ENCODE data around the gene REST. TPM values are rescaled to one million over a fixed set of nuclear protein-coding genes. Genes with fewer than 3 reads are reported as not detected.

The REST gene
- total and polyA plus RNA-seq, 9 of the 15 experiments (the other 6 are each of a cell fraction or from before 2014, with no cell fraction given) = 2.9 to 24.0 (median 19.2) TPM

GRCh38 chr4:56908206-56909085 lies 746 bp downstream of the REST start (continued):
- TF ChIP-seq, protein P1, sequence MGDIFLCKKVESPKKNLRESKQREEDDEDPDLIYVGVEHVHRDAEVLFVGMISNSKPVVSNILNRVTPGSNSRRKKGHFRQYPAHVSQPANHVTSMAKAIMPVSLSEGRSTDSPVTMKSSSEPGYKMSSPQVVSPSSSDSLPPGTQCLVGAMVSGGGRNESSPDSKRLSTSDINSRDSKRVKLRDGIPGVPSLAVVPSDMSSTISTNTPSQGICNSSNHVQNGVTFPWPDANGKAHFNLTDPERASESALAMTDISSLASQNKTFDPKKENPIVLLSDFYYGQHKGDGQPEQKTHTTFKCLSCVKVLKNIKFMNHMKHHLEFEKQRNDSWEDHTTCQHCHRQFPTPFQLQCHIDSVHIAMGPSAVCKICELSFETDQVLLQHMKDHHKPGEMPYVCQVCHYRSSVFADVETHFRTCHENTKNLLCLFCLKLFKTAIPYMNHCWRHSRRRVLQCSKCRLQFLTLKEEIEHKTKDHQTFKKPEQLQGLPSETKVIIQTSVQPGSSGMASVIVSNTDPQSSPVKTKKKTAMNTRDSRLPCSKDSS (IDR thresholded peaks at IDR 0.05; ENCODE audit: low read depth, partially characterized antibody) = no peak
- TF ChIP-seq YBX1 (IDR thresholded peaks at IDR 0.05) (no peak), TEAD1 (CRISPR knock-in tag; IDR thresholded peaks at IDR 0.05) (0 out of 4 replicates have a peak, but pooled peaks of 1 of the 2 experiments have one; percentile 10), ZNF449 (CRISPR knock-in tag; IDR thresholded peaks at IDR 0.05) (no peak), NONO (IDR thresholded peaks at IDR 0.05; ENCODE audit: low read depth in 2 of 2, low read length in 1 of 2) (peak; percentile 34 to 82; a peak in 2 of 4 replicates), ZNF444 (CRISPR knock-in tag; IDR thresholded peaks at IDR 0.05) (no peak), OTX1 (CRISPR knock-in tag; IDR thresholded peaks at IDR 0.05) (no peak), CCNT2 (IDR thresholded peaks at IDR 0.05; ENCODE audit: borderline replicate concordance, extremely low read depth, insufficient read length, low read depth, low read length) (peak; percentile 56), BRCA1 (IDR thresholded peaks at IDR 0.05) (no peak), BRCA1 (CRISPR knock-in tag; IDR thresholded peaks at IDR 0.05) (no peak), NR0B1 (IDR thresholded peaks at IDR 0.05; ENCODE audit: partially characterized antibody) (no peak), MEIS2 (IDR thresholded peaks at IDR 0.05; ENCODE audit: partially characterized antibody) (no peak), BHLHE40 (IDR thresholded peaks at IDR 0.05; ENCODE audit: low read length) (0 out of 2 replicates have a peak, but pooled peaks have one; percentile 9), ZBTB8A (IDR thresholded peaks at IDR 0.05; ENCODE audit: partially characterized antibody) (no peak), ZNF551 (CRISPR knock-in tag; IDR thresholded peaks at IDR 0.05) (no peak)
- TF ChIP-seq, protein P2, sequence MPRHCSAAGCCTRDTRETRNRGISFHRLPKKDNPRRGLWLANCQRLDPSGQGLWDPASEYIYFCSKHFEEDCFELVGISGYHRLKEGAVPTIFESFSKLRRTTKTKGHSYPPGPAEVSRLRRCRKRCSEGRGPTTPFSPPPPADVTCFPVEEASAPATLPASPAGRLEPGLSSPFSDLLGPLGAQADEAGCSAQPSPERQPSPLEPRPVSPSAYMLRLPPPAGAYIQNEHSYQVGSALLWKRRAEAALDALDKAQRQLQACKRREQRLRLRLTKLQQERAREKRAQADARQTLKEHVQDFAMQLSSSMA (CRISPR knock-in tag; IDR thresholded peaks at IDR 0.05) = no peak
- TF ChIP-seq, protein P3, sequence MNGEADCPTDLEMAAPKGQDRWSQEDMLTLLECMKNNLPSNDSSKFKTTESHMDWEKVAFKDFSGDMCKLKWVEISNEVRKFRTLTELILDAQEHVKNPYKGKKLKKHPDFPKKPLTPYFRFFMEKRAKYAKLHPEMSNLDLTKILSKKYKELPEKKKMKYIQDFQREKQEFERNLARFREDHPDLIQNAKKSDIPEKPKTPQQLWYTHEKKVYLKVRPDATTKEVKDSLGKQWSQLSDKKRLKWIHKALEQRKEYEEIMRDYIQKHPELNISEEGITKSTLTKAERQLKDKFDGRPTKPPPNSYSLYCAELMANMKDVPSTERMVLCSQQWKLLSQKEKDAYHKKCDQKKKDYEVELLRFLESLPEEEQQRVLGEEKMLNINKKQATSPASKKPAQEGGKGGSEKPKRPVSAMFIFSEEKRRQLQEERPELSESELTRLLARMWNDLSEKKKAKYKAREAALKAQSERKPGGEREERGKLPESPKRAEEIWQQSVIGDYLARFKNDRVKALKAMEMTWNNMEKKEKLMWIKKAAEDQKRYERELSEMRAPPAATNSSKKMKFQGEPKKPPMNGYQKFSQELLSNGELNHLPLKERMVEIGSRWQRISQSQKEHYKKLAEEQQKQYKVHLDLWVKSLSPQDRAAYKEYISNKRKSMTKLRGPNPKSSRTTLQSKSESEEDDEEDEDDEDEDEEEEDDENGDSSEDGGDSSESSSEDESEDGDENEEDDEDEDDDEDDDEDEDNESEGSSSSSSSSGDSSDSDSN (IDR thresholded peaks at IDR 0.05; ENCODE audit: borderline replicate concordance in 1 of 2, low read depth in 2 of 2, low read length in 2 of 2) = peak; percentile 82 to 97

Data from K562 (cell line).